Esophagus squamous epithelium (tissue), 5 donors: ENCODE results near the gene TRPC5OS. TPM values are rescaled to one million over a fixed set of nuclear protein-coding genes. Genes with fewer than 3 reads are reported as not detected.

Experiments used
- DNase-seq: peaks from one replicate; lab custom pipeline; 2025; lab: John Stamatoyannopoulos, UW
- H3K27ac ChIP-seq, 4 donors: fragments of 200-600 bp; sonication (generic); one replicate each; pipeline ENCODE4 v1.5.1; 2016 to 2019; ENCODE audit warnings: mild to moderate bottlenecking in 1 of 4
- H3K27me3 ChIP-seq, 4 donors: fragments of 200-600 bp; sonication (generic); 1 replicate in 3 of 4; 2 replicates in 1 of 4; pipeline versions ENCODE4 v1.5.1 to v1.6.0; 2017 to 2021; ENCODE audit warnings: antibody characterized with exemption in 1 of 4
- H3K36me3 ChIP-seq, 3 donors: fragments of 200-600 bp; sonication (generic); one replicate each; pipeline ENCODE4 v1.5.1; 2016 to 2019
- H3K4me1 ChIP-seq, 3 donors: fragments of 200-600 bp; sonication (generic); one replicate each; pipeline ENCODE4 v1.5.1; 2017 to 2019
- H3K4me3 ChIP-seq, 4 donors: fragments of 200-600 bp; sonication (generic); 1 replicate in 3 of 4; 2 replicates in 1 of 4; pipeline ENCODE4 v1.5.1; 2016 to 2019; ENCODE audit warnings: mild to moderate bottlenecking in 2 of 4, moderate library complexity in 1 of 4
- H3K9me3 ChIP-seq, 3 donors: fragments of 200-600 bp; sonication (generic); one replicate each; pipeline ENCODE4 v1.5.1; 2016 to 2019
- CTCF ChIP-seq, 6 experiments: fragments of 450-650 bp in 4 of 6; fragments of 200-600 bp in 2 of 6; sonication (generic) in 2 of 6; IDR thresholded peaks; one replicate each; pipeline ENCODE4 v1.5.1; 2016 to 2019; ENCODE audit warnings: antibody characterized with exemption in 6 of 6, mild to moderate bottlenecking in 4 of 6, moderate library complexity in 4 of 6
- POLR2A ChIP-seq, 4 donors: fragments of 450-650 bp; IDR thresholded peaks; one replicate each; pipeline ENCODE4 v1.6.1; 2017; ENCODE audit warnings: antibody characterized with exemption in 4 of 4, mild to moderate bottlenecking in 4 of 4, moderate library complexity in 3 of 4
- WGBS, 2 donors: methylation state at CpG; one replicate each; pipeline ENCODE4 v1.1.5; 2018; 5-methylcytosine and 5-hydroxymethylcytosine counted together
- intact Hi-C: fragments of 100-400 bp; cut with DNase I; formaldehyde crosslinking; loops from one replicate; pipeline ENCODE4 v1.15.0; 2022
- total RNA-seq, 4 donors: library from RNA; depleted of rRNA; stranded (reverse); fragments of >200 nt; gene quantifications; one replicate each; pipeline ENCODE4 v1.1.0, GENCODE V29; 2016
- donor health status: DM: yes; HTN: yes; CAD: no.

Gene TRPC5OS
- total RNA-seq, 4 donors from 2014 or later, result not detected

GRCh38 chrX:111876646-111877045 is 665 bp downstream of the TRPC5OS start:
- no peak for DNase-seq
- no peak overlapping the region for H3K27ac ChIP-seq
- WGBS, 2 donors, result 45 to 66% methylated on average over 3 of the region's 3 CpGs
- no peaks in the 10 kb centered on the region for H3K36me3 ChIP-seq
- TF ChIP-seq CTCF (IDR thresholded peaks at IDR 0.05) (no peak), POLR2A (IDR thresholded peaks at IDR 0.05) (no peak)
- no peaks in the 10 kb centered on the region for H3K4me1 ChIP-seq
- intact Hi-C loops, result no loop called here
- H3K4me3 ChIP-seq, result no peak overlapping the region
- H3K27me3 ChIP-seq, result no peaks in the 10 kb centered on the region
- no peaks in the 10 kb centered on the region for H3K9me3 ChIP-seq

GRCh38 chrX:111877681-111878080 is 1.7 kb downstream of the TRPC5OS start:
- no peaks in the 10 kb centered on the region for H3K4me1 ChIP-seq
- no peak overlapping the region for H3K27ac ChIP-seq
- H3K9me3 ChIP-seq, result no peaks in the 10 kb centered on the region
- TF ChIP-seq CTCF (IDR thresholded peaks at IDR 0.05) (no peak), POLR2A (IDR thresholded peaks at IDR 0.05) (no peak)
- intact Hi-C loops, result no loop called here
- H3K27me3 ChIP-seq, result no peaks in the 10 kb centered on the region
- 51 to 69% methylated on average over 3 of the region's 3 CpGs for WGBS, 2 donors
- no peaks in the 10 kb centered on the region for H3K36me3 ChIP-seq
- no peak for DNase-seq
- no peak overlapping the region for H3K4me3 ChIP-seq

- Histone ChIP-seq H3K36me3 (no peaks in the 10 kb centered on the region), H3K27me3 (no peaks in the 10 kb centered on the region), H3K4me3 (no peak overlapping the region), H3K9me3 (no peaks in the 10 kb centered on the region), H3K27ac (no peak overlapping the region), H3K4me1 (no peaks in the 10 kb centered on the region)
- intact Hi-C loops, result no loop called here
- 93 to 100% methylated on average over 1 of the region's 1 CpG for WGBS, 2 donors
- TF ChIP-seq CTCF (IDR thresholded peaks at IDR 0.05), result no peak
- TF ChIP-seq POLR2A (IDR thresholded peaks at IDR 0.05), result no peak
- DNase-seq, result no peak
Measured at GRCh38 chrX:111880735-111881134, 4.8 kb downstream of the TRPC5OS start.

- TF ChIP-seq POLR2A (IDR thresholded peaks at IDR 0.05) (no peak), CTCF (IDR thresholded peaks at IDR 0.05) (no peak)
Measured at GRCh38 chrX:111881715-111882114, 5.7 kb downstream of the TRPC5OS start.

GRCh38 chrX:111886678-111887077 is 10.7 kb downstream of the TRPC5OS start:
- Histone ChIP-seq H3K27ac (no peak overlapping the region), H3K36me3 (no peaks in the 10 kb centered on the region), H3K4me3 (no peak overlapping the region), H3K4me1 (no peaks in the 10 kb centered on the region), H3K9me3 (no peaks in the 10 kb centered on the region), H3K27me3 (peaks cover 0 to 4% (median 0%) of the 10 kb centered on the region in 4 donors)
- TF ChIP-seq CTCF (IDR thresholded peaks at IDR 0.05) (no peak), POLR2A (IDR thresholded peaks at IDR 0.05) (no peak)
- WGBS, 2 donors, result 77 to 83% methylated on average over 2 of the region's 2 CpGs
- no peak for DNase-seq
- intact Hi-C loops, result no loop called here

More at GRCh38 chrX:111881715-111882114, 5.7 kb downstream of the TRPC5OS start:
- Histone ChIP-seq H3K9me3 (no peaks in the 10 kb centered on the region), H3K4me1 (no peaks in the 10 kb centered on the region), H3K36me3 (no peaks in the 10 kb centered on the region), H3K27me3 (no peaks in the 10 kb centered on the region), H3K4me3 (no peak overlapping the region), H3K27ac (no peak overlapping the region)
- 68 to 85% methylated on average over 3 of the region's 3 CpGs for WGBS, 2 donors
- DNase-seq, result no peak
- intact Hi-C loops, result no loop called here
